ENCODE measurements around the gene GABRG3. TPM values are rescaled to one million over a fixed set of nuclear protein-coding genes. Genes with fewer than 3 reads are reported as not detected.

The GABRG3 gene
- total RNA-seq, 1 donor from 2014 or later = 0.54 TPM

- H3K9me3 ChIP-seq (ENCODE audit: insufficient read depth, low read depth, low read length) = no peaks in the 10 kb centered on the region
- H3K4me3 ChIP-seq (ENCODE audit: insufficient read depth, low read depth, low read length) = no peak overlapping the region
- peaks cover 4% of the 10 kb centered on the region for H3K4me1 ChIP-seq (ENCODE audit: insufficient read depth, low read length)
- TF ChIP-seq EZH2 (IDR thresholded peaks at IDR 0.05; ENCODE audit: insufficient read depth, low read length) (no peak), CTCF (IDR thresholded peaks at IDR 0.05; ENCODE audit: insufficient read depth, low read depth, low read length) (no peak)
- no peak overlapping the region for H3K27ac Mint-ChIP-seq (ENCODE audit: unreplicated experiment)
- no peaks in the 10 kb centered on the region for H3K79me2 ChIP-seq (ENCODE audit: insufficient read depth, low read length)
- H3K9ac ChIP-seq (ENCODE audit: low read length) = no peak overlapping the region
- H3K4me1 Mint-ChIP-seq (ENCODE audit: low read depth, unreplicated experiment) = no peaks in the 10 kb centered on the region
- no peaks in the 10 kb centered on the region for H3K27me3 Mint-ChIP-seq (ENCODE audit: low read depth, unreplicated experiment)
- no peaks in the 10 kb centered on the region for H3K9me3 Mint-ChIP-seq (ENCODE audit: unreplicated experiment)
- H3K4me3 Mint-ChIP-seq (ENCODE audit: unreplicated experiment) = no peak overlapping the region
- no peak overlapping the region for H2AFZ ChIP-seq (ENCODE audit: low read depth, low read length)
- no peaks in the 10 kb centered on the region for H3K36me3 ChIP-seq (ENCODE audit: insufficient read depth, low read length)
- no peaks in the 10 kb centered on the region for H3K36me3 Mint-ChIP-seq (ENCODE audit: low read depth, unreplicated experiment)
- H3K27me3 ChIP-seq (ENCODE audit: insufficient read depth, low read length) = no peaks in the 10 kb centered on the region
- no peak overlapping the region for H3K27ac ChIP-seq (ENCODE audit: low read depth, low read length)
- FAIRE-seq = no peak
- DNase-seq (ENCODE audit: low read depth) = no peak
- H3K4me2 ChIP-seq (ENCODE audit: low read length) = no peak overlapping the region
- H4K20me1 ChIP-seq (ENCODE audit: insufficient read depth, low read length) = no peaks in the 10 kb centered on the region
These were observed 497.2 kb downstream of the GABRG3 start for GRCh38 chr15:27468151-27468591.

- Histone ChIP-seq H3K4me1 (ENCODE audit: insufficient read depth, low read length) (no peaks in the 10 kb centered on the region), H3K36me3 (ENCODE audit: insufficient read depth, low read length) (no peaks in the 10 kb centered on the region), H3K79me2 (ENCODE audit: insufficient read depth, low read length) (no peaks in the 10 kb centered on the region), H3K27ac (ENCODE audit: low read depth, low read length) (no peak overlapping the region), H3K4me3 (ENCODE audit: insufficient read depth, low read depth, low read length) (no peak overlapping the region), H3K9ac (ENCODE audit: low read length) (no peak overlapping the region), H3K27me3 (ENCODE audit: insufficient read depth, low read length) (no peaks in the 10 kb centered on the region), H2AFZ (ENCODE audit: low read depth, low read length) (no peak overlapping the region), H3K9me3 (ENCODE audit: insufficient read depth, low read depth, low read length) (no peaks in the 10 kb centered on the region), H4K20me1 (ENCODE audit: insufficient read depth, low read length) (no peaks in the 10 kb centered on the region), H3K4me2 (ENCODE audit: low read length) (no peak overlapping the region)
- DNase-seq (ENCODE audit: low read depth) (no peak), FAIRE-seq (no peak)
- H3K27me3 Mint-ChIP-seq (ENCODE audit: low read depth, unreplicated experiment) = no peaks in the 10 kb centered on the region
- H3K36me3 Mint-ChIP-seq (ENCODE audit: low read depth, unreplicated experiment) = no peaks in the 10 kb centered on the region
- no peak overlapping the region for H3K27ac Mint-ChIP-seq (ENCODE audit: unreplicated experiment)
- no peak overlapping the region for H3K4me3 Mint-ChIP-seq (ENCODE audit: unreplicated experiment)
- no peaks in the 10 kb centered on the region for H3K4me1 Mint-ChIP-seq (ENCODE audit: low read depth, unreplicated experiment)
- no peaks in the 10 kb centered on the region for H3K9me3 Mint-ChIP-seq (ENCODE audit: unreplicated experiment)
- TF ChIP-seq CTCF (IDR thresholded peaks at IDR 0.05; ENCODE audit: insufficient read depth, low read depth, low read length) = no peak
- TF ChIP-seq EZH2 (IDR thresholded peaks at IDR 0.05; ENCODE audit: insufficient read depth, low read length) = no peak
These were observed 502.9 kb downstream of the GABRG3 start for GRCh38 chr15:27473845-27474244.

GRCh38 chr15:27475395-27475794, 504.4 kb downstream of the GABRG3 start:
- DNase-seq (ENCODE audit: low read depth) = no peak
- TF ChIP-seq EZH2 (IDR thresholded peaks at IDR 0.05; ENCODE audit: insufficient read depth, low read length) (no peak), CTCF (IDR thresholded peaks at IDR 0.05; ENCODE audit: insufficient read depth, low read depth, low read length) (no peak)
- peak; percentile 9 for FAIRE-seq
- H3K27ac Mint-ChIP-seq (ENCODE audit: unreplicated experiment) = no peak overlapping the region
- H3K27me3 Mint-ChIP-seq (ENCODE audit: low read depth, unreplicated experiment) = no peaks in the 10 kb centered on the region
- H3K9ac ChIP-seq (ENCODE audit: low read length) = no peak overlapping the region
- H3K36me3 ChIP-seq (ENCODE audit: insufficient read depth, low read length) = no peaks in the 10 kb centered on the region
- H3K9me3 ChIP-seq (ENCODE audit: insufficient read depth, low read depth, low read length) = no peaks in the 10 kb centered on the region
- no peaks in the 10 kb centered on the region for H3K4me1 Mint-ChIP-seq (ENCODE audit: low read depth, unreplicated experiment)
- no peak overlapping the region for H3K27ac ChIP-seq (ENCODE audit: low read depth, low read length)
- H3K79me2 ChIP-seq (ENCODE audit: insufficient read depth, low read length) = no peaks in the 10 kb centered on the region
- H3K4me2 ChIP-seq (ENCODE audit: low read length) = no peak overlapping the region
- no peak overlapping the region for H3K4me3 ChIP-seq (ENCODE audit: insufficient read depth, low read depth, low read length)
- no peaks in the 10 kb centered on the region for H4K20me1 ChIP-seq (ENCODE audit: insufficient read depth, low read length)
- H3K4me3 Mint-ChIP-seq (ENCODE audit: unreplicated experiment) = no peak overlapping the region
- no peaks in the 10 kb centered on the region for H3K4me1 ChIP-seq (ENCODE audit: insufficient read depth, low read length)
- no peaks in the 10 kb centered on the region for H3K27me3 ChIP-seq (ENCODE audit: insufficient read depth, low read length)
- no peak overlapping the region for H2AFZ ChIP-seq (ENCODE audit: low read depth, low read length)
- H3K36me3 Mint-ChIP-seq (ENCODE audit: low read depth, unreplicated experiment) = no peaks in the 10 kb centered on the region
- no peaks in the 10 kb centered on the region for H3K9me3 Mint-ChIP-seq (ENCODE audit: unreplicated experiment)

Data from astrocyte (in vitro differentiated cells and primary cell).